Right lobe of liver (tissue), 4 donors: ENCODE measurements around the gene ZFP62.

ENCODE experiments used
- POLR2A ChIP-seq: fragments of 450-650 bp; IDR thresholded peaks from one replicate; pipeline ENCODE4 v1.6.1; 2017; ENCODE audit warnings: antibody characterized with exemption, mild to moderate bottlenecking
- TF ChIP-seq, protein P1 (sequence below), 4 donors: fragments of 200-600 bp in 3 of 4; fragments of 450-650 bp in 1 of 4; IDR thresholded peaks; one replicate each; pipeline versions ENCODE4 v1.5.1 to v1.8.0; 2016 to 2022; ENCODE audit warnings: antibody characterized with exemption in 4 of 4, mild to moderate bottlenecking in 2 of 4
- donor health status: DM: no; HTN: no; CAD: no.
- donor health status: DM: no; HTN: no; CAD: no.
- donor health status: DM: no; HTN: yes; CAD: no.

DNA sequence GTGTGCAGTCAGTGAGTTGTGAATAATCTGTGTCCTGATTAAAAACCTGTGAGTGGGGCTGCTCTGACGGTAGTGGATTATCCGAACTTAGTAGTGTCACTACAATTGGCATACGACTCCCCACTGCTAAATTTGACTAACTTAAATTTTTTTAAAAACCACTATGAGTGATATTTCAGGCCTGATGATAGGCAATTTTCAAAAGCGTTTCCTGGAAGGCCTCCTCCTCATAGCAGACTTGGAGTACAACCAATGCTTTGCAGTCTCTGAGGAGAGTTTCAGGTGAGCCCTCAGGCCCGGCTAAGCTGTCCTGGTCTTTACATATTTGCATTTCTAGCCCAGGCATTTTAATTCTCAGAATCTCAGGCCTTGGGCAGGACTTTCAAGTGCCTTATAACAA is 48.7 kb upstream of the ZFP62 start:
- TF ChIP-seq, protein P1, sequence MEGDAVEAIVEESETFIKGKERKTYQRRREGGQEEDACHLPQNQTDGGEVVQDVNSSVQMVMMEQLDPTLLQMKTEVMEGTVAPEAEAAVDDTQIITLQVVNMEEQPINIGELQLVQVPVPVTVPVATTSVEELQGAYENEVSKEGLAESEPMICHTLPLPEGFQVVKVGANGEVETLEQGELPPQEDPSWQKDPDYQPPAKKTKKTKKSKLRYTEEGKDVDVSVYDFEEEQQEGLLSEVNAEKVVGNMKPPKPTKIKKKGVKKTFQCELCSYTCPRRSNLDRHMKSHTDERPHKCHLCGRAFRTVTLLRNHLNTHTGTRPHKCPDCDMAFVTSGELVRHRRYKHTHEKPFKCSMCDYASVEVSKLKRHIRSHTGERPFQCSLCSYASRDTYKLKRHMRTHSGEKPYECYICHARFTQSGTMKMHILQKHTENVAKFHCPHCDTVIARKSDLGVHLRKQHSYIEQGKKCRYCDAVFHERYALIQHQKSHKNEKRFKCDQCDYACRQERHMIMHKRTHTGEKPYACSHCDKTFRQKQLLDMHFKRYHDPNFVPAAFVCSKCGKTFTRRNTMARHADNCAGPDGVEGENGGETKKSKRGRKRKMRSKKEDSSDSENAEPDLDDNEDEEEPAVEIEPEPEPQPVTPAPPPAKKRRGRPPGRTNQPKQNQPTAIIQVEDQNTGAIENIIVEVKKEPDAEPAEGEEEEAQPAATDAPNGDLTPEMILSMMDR (IDR thresholded peaks at IDR 0.05): no peak
- TF ChIP-seq POLR2A: no peak
